Left lung (tissue), 10 donors: ENCODE data around the gene LNPK. TPM values are rescaled to one million over a fixed set of nuclear protein-coding genes. Genes with fewer than 3 reads are reported as not detected.

Experiments
- ATAC-seq: fragments of 200-7000 bp; cut with Tn5 transposase; one replicate; pipeline ENCODE4 v1.9.1; 2020; ENCODE audit warnings: moderate library complexity
- DNase-seq, 4 donors: peaks; one replicate each; pipeline ENCODE4 v3.0.0-alpha.2; 2013 to 2020
- H3K27ac ChIP-seq, 2 donors: fragments of 200-600 bp; sonication (generic) in 1 of 2; one replicate each; pipeline versions ENCODE4 v1.5.0 to v1.8.0; 2020 to 2021
- H3K27me3 ChIP-seq, 2 donors: fragments of 200-600 bp; sonication (generic) in 1 of 2; one replicate each; pipeline versions ENCODE4 v1.5.0 to v1.8.0; 2020 to 2021
- H3K36me3 ChIP-seq, 2 donors: fragments of 200-600 bp; sonication (generic) in 1 of 2; one replicate each; pipeline versions ENCODE4 v1.5.0 to v1.8.0; 2020 to 2021
- H3K4me1 ChIP-seq, 2 donors: fragments of 200-600 bp; one replicate each; pipeline ENCODE4 v1.8.0; 2021
- H3K4me3 ChIP-seq, 2 donors: fragments of 200-600 bp; sonication (generic) in 1 of 2; one replicate each; pipeline versions ENCODE4 v1.5.0 to v1.8.0; 2020 to 2021; ENCODE audit warnings: mild to moderate bottlenecking in 1 of 2
- H3K9me3 ChIP-seq, 2 donors: fragments of 200-600 bp; sonication (generic) in 1 of 2; one replicate each; pipeline versions ENCODE4 v1.5.0 to v1.8.0; 2020 to 2021
- intact Hi-C, 2 donors: fragments of 100-400 bp; cut with DNase I; formaldehyde crosslinking; loops; one replicate each; pipeline versions ENCODE4 v1.11.2 to v1.14.2; 2022
- polyA plus RNA-seq, 6 donors: library from polyadenylated mRNA; unstranded; fragments of 120-200 nt; gene quantifications; one replicate each; pipeline ENCODE4 v1.2.1, GENCODE V29; 2013; ENCODE audit not compliant: insufficient read length in 6 of 6
- total RNA-seq, 2 donors: library from RNA; stranded (reverse); fragmentation: NEBNext Ultra II Directional; extraction: Animal tissue kit (Norgen Biotek cat#: 25700); gene quantifications; one replicate each; pipeline ENCODE4 v1.2.1, GENCODE V29; 2021
- TF ChIP-seq, protein P1 (sequence below), 2 donors: fragments of 200-600 bp; sonication (generic) in 1 of 2; IDR thresholded peaks; one replicate each; pipeline versions ENCODE4 v1.5.0 to v1.8.0; 2021; ENCODE audit warnings: antibody characterized with exemption in 2 of 2
- donor health status: DM: no; HTN: yes; CAD: no.
- donor health status: DM: no; HTN: no; CAD: no.

The LNPK gene
- total and polyA plus RNA-seq, 8 donors, result 38.0 to 47.9 (median 41.8) TPM

DNA sequence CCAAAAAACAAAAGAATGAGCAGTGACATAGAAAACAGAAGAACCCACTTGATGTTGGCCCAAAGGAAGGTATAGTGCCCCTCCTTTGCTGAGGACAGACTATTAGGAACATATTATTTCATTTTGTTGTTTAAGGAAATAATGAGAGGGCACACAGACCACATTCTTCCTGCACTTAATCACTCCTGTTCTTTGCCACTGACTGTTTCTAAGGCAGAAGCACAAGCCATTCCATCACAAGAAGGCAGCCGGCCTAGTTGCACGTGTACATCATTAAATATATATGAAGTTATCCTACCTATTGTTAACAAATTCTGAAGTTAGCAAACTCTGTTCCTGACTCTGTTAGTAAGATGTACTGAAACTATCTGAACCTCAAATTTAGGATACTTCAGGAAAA is 110.0 kb downstream of the LNPK start:
- TF ChIP-seq, protein P1, sequence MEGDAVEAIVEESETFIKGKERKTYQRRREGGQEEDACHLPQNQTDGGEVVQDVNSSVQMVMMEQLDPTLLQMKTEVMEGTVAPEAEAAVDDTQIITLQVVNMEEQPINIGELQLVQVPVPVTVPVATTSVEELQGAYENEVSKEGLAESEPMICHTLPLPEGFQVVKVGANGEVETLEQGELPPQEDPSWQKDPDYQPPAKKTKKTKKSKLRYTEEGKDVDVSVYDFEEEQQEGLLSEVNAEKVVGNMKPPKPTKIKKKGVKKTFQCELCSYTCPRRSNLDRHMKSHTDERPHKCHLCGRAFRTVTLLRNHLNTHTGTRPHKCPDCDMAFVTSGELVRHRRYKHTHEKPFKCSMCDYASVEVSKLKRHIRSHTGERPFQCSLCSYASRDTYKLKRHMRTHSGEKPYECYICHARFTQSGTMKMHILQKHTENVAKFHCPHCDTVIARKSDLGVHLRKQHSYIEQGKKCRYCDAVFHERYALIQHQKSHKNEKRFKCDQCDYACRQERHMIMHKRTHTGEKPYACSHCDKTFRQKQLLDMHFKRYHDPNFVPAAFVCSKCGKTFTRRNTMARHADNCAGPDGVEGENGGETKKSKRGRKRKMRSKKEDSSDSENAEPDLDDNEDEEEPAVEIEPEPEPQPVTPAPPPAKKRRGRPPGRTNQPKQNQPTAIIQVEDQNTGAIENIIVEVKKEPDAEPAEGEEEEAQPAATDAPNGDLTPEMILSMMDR (IDR thresholded peaks at IDR 0.05), result no peak
- Histone ChIP-seq H3K27me3 (peaks cover 0 to 7% of the 10 kb centered on the region in 2 donors), H3K9me3 (peaks cover 0 to 5% of the 10 kb centered on the region in 2 donors), H3K4me3 (no peak overlapping the region), H3K27ac (no peak overlapping the region), H3K36me3 (no peaks in the 10 kb centered on the region), H3K4me1 (no peaks in the 10 kb centered on the region)
- intact Hi-C loops, result no loop called here
- ATAC-seq, result no peak
- no peak for DNase-seq

DNA sequence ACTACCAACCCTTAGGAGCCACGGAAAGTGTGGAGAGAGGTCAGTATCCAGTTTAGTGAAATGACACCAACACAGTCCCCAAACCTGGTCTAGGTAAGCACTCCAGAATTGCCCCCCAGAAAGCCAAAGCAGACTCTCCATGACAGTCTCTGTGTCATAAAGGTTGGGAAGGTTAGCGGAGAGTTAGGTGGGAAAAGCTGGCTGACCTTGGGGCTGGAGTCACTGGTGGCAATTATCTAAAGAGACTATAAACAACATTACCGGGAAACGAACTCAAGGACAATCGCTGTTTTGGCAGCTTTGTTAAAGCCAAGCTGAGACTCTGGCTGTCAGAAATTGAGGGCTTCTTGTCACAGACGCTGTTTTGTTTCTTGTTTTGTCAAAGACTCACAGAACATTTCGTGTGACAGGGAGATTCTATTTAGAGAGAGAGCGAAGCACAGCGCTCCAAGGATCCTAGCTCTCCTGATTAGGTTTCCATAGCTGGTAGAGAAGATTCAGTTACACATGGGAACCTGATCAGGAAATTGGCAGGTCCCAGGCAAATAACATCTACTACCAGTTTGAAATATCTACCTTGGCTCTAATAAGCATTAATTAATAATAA is 111.3 kb downstream of the LNPK start:
- Histone ChIP-seq H3K9me3 (peaks cover 0 to 2% of the 10 kb centered on the region in 2 donors), H3K4me3 (no peak overlapping the region), H3K36me3 (no peaks in the 10 kb centered on the region), H3K27ac (no peak overlapping the region), H3K27me3 (peaks cover 0 to 7% of the 10 kb centered on the region in 2 donors), H3K4me1 (no peaks in the 10 kb centered on the region)
- DNase-seq, result no peak
- ATAC-seq, result no peak
- intact Hi-C loops, result no loop called here
- TF ChIP-seq, protein P1 (IDR thresholded peaks at IDR 0.05), result no peak

DNA sequence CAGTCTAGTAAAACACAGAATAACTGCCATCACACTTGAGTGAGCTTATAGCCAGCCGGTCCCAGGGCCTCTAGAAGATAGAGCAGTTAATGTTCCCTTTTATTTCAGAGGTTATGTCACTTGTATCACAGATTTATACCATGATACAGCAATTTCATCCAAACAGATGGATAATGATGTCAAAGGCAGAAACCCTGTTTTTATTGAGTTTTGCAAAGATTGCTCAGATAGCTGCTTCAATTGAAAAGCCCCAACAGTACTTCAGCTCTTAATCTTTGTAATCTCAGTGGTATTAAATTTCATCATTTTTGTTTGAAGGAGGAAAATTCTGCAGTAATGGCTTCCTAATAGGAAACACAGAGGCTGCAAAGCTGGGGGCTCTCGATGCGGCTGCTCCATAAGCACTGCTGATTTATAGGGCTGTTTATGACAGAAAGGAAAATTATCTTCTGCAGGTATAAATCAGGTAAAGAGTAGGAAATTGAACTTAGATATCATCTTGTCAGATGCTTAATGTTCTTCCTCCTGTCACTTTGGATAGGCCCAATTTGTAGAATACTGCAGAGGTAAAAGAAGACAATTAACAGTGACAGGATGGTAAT is 112.3 kb downstream of the LNPK start:
- DNase-seq (no peak), ATAC-seq (no peak)
- Histone ChIP-seq H3K27me3 (peaks cover 0 to 7% of the 10 kb centered on the region in 2 donors), H3K4me3 (no peak overlapping the region), H3K9me3 (no peaks in the 10 kb centered on the region), H3K4me1 (no peaks in the 10 kb centered on the region), H3K36me3 (no peaks in the 10 kb centered on the region), H3K27ac (no peak overlapping the region)
- TF ChIP-seq, protein P1 (IDR thresholded peaks at IDR 0.05), result no peak
- intact Hi-C loops, result no loop called here

DNA sequence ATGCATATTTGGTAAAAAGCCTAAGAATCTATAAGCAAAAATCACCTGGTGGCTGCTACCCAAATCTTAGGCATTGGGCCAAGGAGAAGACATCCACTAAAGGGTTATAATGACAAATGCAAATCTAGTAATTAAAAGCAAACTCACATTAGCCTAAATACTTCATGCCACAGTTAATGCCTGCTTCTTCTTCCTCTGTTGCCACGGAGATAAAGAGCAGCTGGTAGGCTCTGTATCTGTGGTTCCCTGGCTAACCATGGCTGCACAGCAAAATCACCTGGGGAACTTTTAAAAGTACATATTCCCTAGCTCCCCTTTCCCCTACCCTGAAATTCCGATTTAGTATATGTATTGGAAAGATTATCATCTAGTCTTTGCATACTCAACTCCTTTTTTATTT is 114.3 kb downstream of the LNPK start:
- TF ChIP-seq, protein P1 (IDR thresholded peaks at IDR 0.05), result no peak
- H3K4me3 ChIP-seq, result no peak overlapping the region
- no peaks in the 10 kb centered on the region for H3K4me1 ChIP-seq
- no peaks in the 10 kb centered on the region for H3K9me3 ChIP-seq
- no peak overlapping the region for H3K27ac ChIP-seq
- DNase-seq (no peak), ATAC-seq (no peak)
- intact Hi-C loops, result no loop called here
- no peaks in the 10 kb centered on the region for H3K36me3 ChIP-seq
- H3K27me3 ChIP-seq, result peaks cover 0 to 7% of the 10 kb centered on the region in 2 donors

DNA sequence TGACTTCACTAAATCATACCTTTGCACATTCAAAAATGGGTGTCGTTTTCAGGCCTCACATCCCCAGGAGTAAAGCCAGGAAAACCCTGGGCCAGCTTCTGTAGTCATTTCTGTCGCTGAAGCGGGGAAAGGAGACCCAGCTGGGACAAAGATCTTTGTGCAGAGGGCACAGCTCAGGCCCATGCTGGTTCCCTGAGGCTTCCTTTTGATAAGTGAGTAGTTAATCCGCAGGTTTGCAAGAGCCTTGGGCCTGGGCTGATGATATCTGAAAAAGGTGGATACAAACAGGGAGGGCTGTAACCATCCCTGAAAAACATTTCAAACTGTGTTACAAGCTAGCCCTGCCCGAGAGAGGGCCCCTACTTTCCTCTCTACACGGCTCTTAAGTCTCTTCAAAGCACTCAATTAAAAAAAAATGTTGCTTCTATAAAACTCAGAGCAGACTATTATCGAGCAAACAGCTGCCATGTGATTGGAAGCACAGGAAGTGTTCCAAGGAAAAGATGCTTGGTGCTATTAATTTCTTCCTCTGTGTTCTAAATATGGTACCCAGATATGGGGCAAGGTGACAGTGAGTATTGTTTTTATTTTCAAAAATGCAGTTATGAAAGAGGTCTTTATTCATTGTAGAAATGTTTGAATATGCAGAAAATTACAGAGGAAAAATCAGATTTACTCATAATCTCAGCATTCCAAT is 117.2 kb downstream of the LNPK start:
- H3K9me3 ChIP-seq, result no peaks in the 10 kb centered on the region
- no peak overlapping the region for H3K27ac ChIP-seq
- H3K4me3 ChIP-seq, result no peak overlapping the region
- intact Hi-C loops, result no loop called here
- H3K36me3 ChIP-seq, result no peaks in the 10 kb centered on the region
- no peak for ATAC-seq
- DNase-seq, result no peak
- no peaks in the 10 kb centered on the region for H3K4me1 ChIP-seq
- H3K27me3 ChIP-seq, result peaks cover 0 to 7% of the 10 kb centered on the region in 2 donors
- TF ChIP-seq, protein P1 (IDR thresholded peaks at IDR 0.05), result no peak
